B cell (primary cell): Measurements from ENCODE around the gene CAPN15. TPM values are rescaled to one million over a fixed set of nuclear protein-coding genes. Genes with fewer than 3 reads are reported as not detected.

ENCODE experiments used
- ATAC-seq: fragments of 200-7000 bp; cut with Tn5 transposase; one replicate; pipeline ENCODE4 v1.10.0; 2021; ENCODE audit warnings: low read depth, mild to moderate bottlenecking, moderate number of reproducible peaks, moderate library complexity
- CTCF ChIA-PET: fragments of 350-600 bp; sonication (Branson Sonifier 250); formaldehyde crosslinking; loops from one replicate; lab custom pipeline; 2021; ENCODE audit warnings: antibody characterized with exemption, inconsistent platforms; lab: Charles Lee
- POLR2A ChIA-PET: fragments of 350-600 bp; sonication (Branson Sonifier 250); formaldehyde crosslinking; loops from one replicate; lab custom pipeline; 2021; ENCODE audit warnings: antibody characterized with exemption; lab: Charles Lee
- DNase-seq: peaks from one replicate; pipeline ENCODE4 v3.0.0; 2013
- H2AFZ ChIP-seq: 2 replicates; pipeline ENCODE4 v1.6.1; 2012; ENCODE audit warnings: mild to moderate bottlenecking, low read depth, low read length; ENCODE audit not compliant: insufficient read depth, poor library complexity, severe bottlenecking
- H3K27ac ChIP-seq, 2 donors: 1 replicate in 1 of 2; 2 replicates in 1 of 2; pipeline ENCODE4 v1.5.1; 2012 to 2013; ENCODE audit warnings: low read length in 2 of 2, mild to moderate bottlenecking in 2 of 2, moderate library complexity in 1 of 2
- H3K27me3 ChIP-seq, 4 experiments: fragments of 200-600 bp in 1 of 4; sonication (generic) in 1 of 4; replicated peaks in 1 of 4; 1 replicate in 2 of 4; 2 replicates in 2 of 4; pipeline versions ENCODE4 v1.6.1 to v1.7.0; 2013 to 2016; ENCODE audit warnings: low read length in 3 of 4, mild to moderate bottlenecking in 2 of 4, mixed read lengths in 1 of 4, moderate library complexity in 1 of 4; ENCODE audit not compliant: insufficient read depth in 4 of 4, control insufficient read depth in 3 of 4; ENCODE audit errors: control extremely low read depth in 1 of 4
- H3K36me3 ChIP-seq, 2 experiments: replicated peaks in 1 of 2; 1 replicate in 1 of 2; 2 replicates in 1 of 2; pipeline versions ENCODE4 v1.6.1 to v1.7.1; 2013; ENCODE audit warnings: low read length in 1 of 2; ENCODE audit not compliant: insufficient read depth in 2 of 2, control insufficient read depth in 1 of 2; ENCODE audit errors: control extremely low read depth in 1 of 2, extremely low read depth in 1 of 2
- H3K4me1 ChIP-seq, 2 donors: fragments of 200-600 bp in 1 of 2; sonication (generic) in 1 of 2; 1 replicate in 1 of 2; 2 replicates in 1 of 2; pipeline versions ENCODE4 v1.5.1 to v1.6.1; 2013 to 2017; ENCODE audit warnings: low read length in 2 of 2; ENCODE audit not compliant: control insufficient read depth in 2 of 2, insufficient read depth in 2 of 2
- H3K4me2 ChIP-seq: replicated peaks from 2 replicates; pipeline ENCODE3; 2012; ENCODE audit warnings: mild to moderate bottlenecking, low read depth, low read length; ENCODE audit not compliant: poor library complexity, severe bottlenecking
- H3K4me3 ChIP-seq, 5 experiments: fragments of 200-600 bp in 1 of 5; sonication (generic) in 1 of 5; 1 replicate in 3 of 5; 2 replicates in 2 of 5; pipeline versions ENCODE4 v1.5.1 to v1.7.0; 2011 to 2016; ENCODE audit warnings: low read length in 4 of 5, mild to moderate bottlenecking in 4 of 5, low read depth in 2 of 5, control low read depth in 1 of 5, moderate library complexity in 1 of 5; ENCODE audit not compliant: insufficient read depth in 1 of 5; ENCODE audit errors: control extremely low read depth in 1 of 5, extremely low read depth in 1 of 5
- H3K79me2 ChIP-seq: fragments of 200-600 bp; sonication (generic); one replicate; pipeline ENCODE4 v1.6.0; 2016; ENCODE audit warnings: low read length; ENCODE audit not compliant: control insufficient read depth, insufficient read depth
- H3K9ac ChIP-seq: fragments of 200-600 bp; sonication (generic); 2 replicates; pipeline ENCODE4 v1.6.1; 2017; ENCODE audit warnings: mild to moderate bottlenecking, low read length, moderate library complexity
- H3K9me3 ChIP-seq, 3 donors: one replicate each; pipeline versions ENCODE4 v1.6.1 to v1.7.1; 2013; ENCODE audit warnings: low read length in 2 of 3; ENCODE audit not compliant: control insufficient read depth in 2 of 3, insufficient read depth in 1 of 3; ENCODE audit errors: control extremely low read depth in 1 of 3
- H4K20me1 ChIP-seq: 2 replicates; pipeline ENCODE4 v1.6.0; 2012; ENCODE audit warnings: mild to moderate bottlenecking, low read length; ENCODE audit not compliant: insufficient read depth, control insufficient read depth, poor library complexity, severe bottlenecking
- H3K27ac Mint-ChIP-seq: one replicate; pipeline ENCODE4 v1.8.0; 2021; ENCODE audit warnings: mixed read lengths
- H3K27me3 Mint-ChIP-seq: one replicate; pipeline ENCODE4 v1.8.0; 2021; ENCODE audit warnings: mixed read lengths
- H3K4me1 Mint-ChIP-seq: one replicate; pipeline ENCODE4 v1.8.0; 2021; ENCODE audit warnings: mixed read lengths
- H3K4me3 Mint-ChIP-seq: one replicate; pipeline ENCODE4 v1.8.0; 2021; ENCODE audit warnings: mixed read lengths
- H3K9me3 Mint-ChIP-seq: one replicate; pipeline ENCODE4 v1.8.0; 2022; ENCODE audit warnings: mixed read lengths; ENCODE audit not compliant: insufficient read depth
- CTCF ChIP-seq: fragments of 200-600 bp; IDR thresholded peaks from one replicate; pipeline ENCODE4 v1.8.0; 2022; ENCODE audit warnings: antibody characterized with exemption, mild to moderate bottlenecking
- EZH2 ChIP-seq: IDR thresholded peaks from 2 replicates; pipeline ENCODE4 v1.6.1; 2012; ENCODE audit warnings: borderline replicate concordance, low read depth, mild to moderate bottlenecking, moderate library complexity, low read length; ENCODE audit not compliant: insufficient read depth, poor library complexity, severe bottlenecking
- WGBS: methylation state at CpG from one replicate; pipeline ENCODE4 v1.1.5; 2013; ENCODE audit warnings: missing lambda C conversion rate; ENCODE audit not compliant: insufficient coverage; 5-methylcytosine and 5-hydroxymethylcytosine counted together
- intact Hi-C: fragments of 100-400 bp; cut with micrococcal nuclease; formaldehyde crosslinking; loops from one replicate; pipeline ENCODE4 v1.10.0; 2022
- polyA plus RNA-seq: library from polyadenylated mRNA; depleted of rRNA; stranded (reverse); fragments of >200 nt; gene quantifications from 2 replicates; pipeline ENCODE4 v1.2.3, GENCODE V29; 2012
- total RNA-seq, 2 donors: library from RNA; stranded (reverse); fragments of 120-200 nt in 1 of 2; gene quantifications; 1 replicate in 1 of 2; 2 replicates in 1 of 2; pipeline versions ENCODE4 v1.2.3 to v1.2.4, GENCODE V29; 2013 to 2022

The CAPN15 gene
- total and polyA plus RNA-seq, 2 donors (not counting 1 experiment from before 2014, with no cell fraction given) = 67.2 to 77.2 TPM

- Histone ChIP-seq H3K79me2 (peaks cover 80% of the 10 kb centered on the region), H3K4me1 (no peaks in the 10 kb centered on the region), H3K36me3 (peaks cover 0 to 2% of the 10 kb centered on the region in 2 experiments), H3K4me3 (no peak overlapping the region), H2AFZ (no peak overlapping the region), H3K9me3 (no peaks in the 10 kb centered on the region), H3K27ac (no peak overlapping the region), H4K20me1 (peaks cover 75% of the 10 kb centered on the region), H3K27me3 (no peaks in the 10 kb centered on the region), H3K4me2 (no peak overlapping the region), H3K9ac (no peak overlapping the region)
- TF ChIP-seq CTCF = no peak
- TF ChIP-seq EZH2 = no peak
- ChIA-PET POLR2A (no interaction called here), CTCF (no interaction called here)
- intact Hi-C loops = no loop called here
- Mint-ChIP-seq H3K27me3 (no peaks in the 10 kb centered on the region), H3K27ac (no peak overlapping the region), H3K4me1 (no peaks in the 10 kb centered on the region), H3K4me3 (no peak overlapping the region), H3K9me3 (no peaks in the 10 kb centered on the region)
- ATAC-seq (no peak), DNase-seq (no peak)
- 95% methylated on average over 34 of the region's 39 CpGs for WGBS
Observed at GRCh38 chr16:535446-536405, 8.2 kb downstream of the CAPN15 start.

GRCh38 chr16:536746-537145 lies 9.2 kb downstream of the CAPN15 start:
- H3K27me3 Mint-ChIP-seq = no peaks in the 10 kb centered on the region
- H3K9me3 Mint-ChIP-seq = no peaks in the 10 kb centered on the region
- peaks cover 0 to 2% of the 10 kb centered on the region in 2 experiments for H3K36me3 ChIP-seq
- DNase-seq (no peak), ATAC-seq (no peak)
- no peaks in the 10 kb centered on the region for H3K4me1 ChIP-seq
- H2AFZ ChIP-seq = no peak overlapping the region
- H3K9me3 ChIP-seq = no peaks in the 10 kb centered on the region
- no peaks in the 10 kb centered on the region for H3K4me1 Mint-ChIP-seq
- no peak overlapping the region for H3K27ac ChIP-seq
- no peak overlapping the region for H3K27ac Mint-ChIP-seq
- no peak overlapping the region for H3K4me3 Mint-ChIP-seq
- POLR2A ChIA-PET = no interaction called here
- TF ChIP-seq EZH2 (no peak), CTCF (no peak)
- H3K27me3 ChIP-seq = no peaks in the 10 kb centered on the region
- 97% methylated on average over 17 of the region's 17 CpGs for WGBS
- no peak overlapping the region for H3K4me3 ChIP-seq
- CTCF ChIA-PET = no interaction called here
- no peak overlapping the region for H3K4me2 ChIP-seq
- peaks cover 75% of the 10 kb centered on the region for H4K20me1 ChIP-seq
- peaks cover 80% of the 10 kb centered on the region for H3K79me2 ChIP-seq
- intact Hi-C loops = no loop called here
- H3K9ac ChIP-seq = no peak overlapping the region
